ENCODE results near the gene STARD3.

DNA sequence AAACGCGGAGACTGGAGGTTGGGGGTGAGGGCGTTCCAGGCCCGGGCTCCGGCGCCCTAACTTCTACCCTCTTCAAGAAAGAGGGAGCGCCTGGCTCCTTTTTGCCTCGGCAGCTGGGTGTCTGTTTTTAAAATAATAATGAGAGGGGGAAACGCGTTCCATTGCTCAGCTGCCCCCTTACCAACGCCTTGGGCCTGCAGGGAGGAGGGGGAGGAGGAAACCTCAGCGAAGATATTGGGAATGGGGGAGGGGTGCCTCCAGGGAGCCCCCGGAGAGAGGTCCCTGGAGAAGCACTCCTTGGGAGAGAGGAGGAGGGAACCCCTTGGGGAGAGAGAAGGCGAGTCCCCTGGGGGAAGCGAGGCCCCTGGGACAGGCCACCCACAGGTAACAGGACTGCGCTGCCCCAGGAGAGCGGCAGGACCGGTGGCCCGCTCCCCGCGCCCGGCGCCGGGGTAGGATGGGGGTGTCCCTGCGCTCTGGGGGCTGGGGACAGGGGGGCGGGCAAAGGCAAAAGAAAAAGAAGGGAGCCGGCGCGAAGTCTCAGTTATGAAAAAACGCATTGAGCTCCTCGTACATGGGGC, 31.9 kb upstream of the STARD3 start:
- TF ChIP-seq, protein P1, sequence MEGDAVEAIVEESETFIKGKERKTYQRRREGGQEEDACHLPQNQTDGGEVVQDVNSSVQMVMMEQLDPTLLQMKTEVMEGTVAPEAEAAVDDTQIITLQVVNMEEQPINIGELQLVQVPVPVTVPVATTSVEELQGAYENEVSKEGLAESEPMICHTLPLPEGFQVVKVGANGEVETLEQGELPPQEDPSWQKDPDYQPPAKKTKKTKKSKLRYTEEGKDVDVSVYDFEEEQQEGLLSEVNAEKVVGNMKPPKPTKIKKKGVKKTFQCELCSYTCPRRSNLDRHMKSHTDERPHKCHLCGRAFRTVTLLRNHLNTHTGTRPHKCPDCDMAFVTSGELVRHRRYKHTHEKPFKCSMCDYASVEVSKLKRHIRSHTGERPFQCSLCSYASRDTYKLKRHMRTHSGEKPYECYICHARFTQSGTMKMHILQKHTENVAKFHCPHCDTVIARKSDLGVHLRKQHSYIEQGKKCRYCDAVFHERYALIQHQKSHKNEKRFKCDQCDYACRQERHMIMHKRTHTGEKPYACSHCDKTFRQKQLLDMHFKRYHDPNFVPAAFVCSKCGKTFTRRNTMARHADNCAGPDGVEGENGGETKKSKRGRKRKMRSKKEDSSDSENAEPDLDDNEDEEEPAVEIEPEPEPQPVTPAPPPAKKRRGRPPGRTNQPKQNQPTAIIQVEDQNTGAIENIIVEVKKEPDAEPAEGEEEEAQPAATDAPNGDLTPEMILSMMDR (IDR thresholded peaks at IDR 0.05; ENCODE audit: insufficient read depth, low read depth, low read length), result no peak
- TF ChIP-seq EZH2 (IDR thresholded peaks at IDR 0.05; ENCODE audit: insufficient read depth, low read length), result no peak
